SK-N-MC (cell line): ENCODE data around the gene ANXA2R.
"Not testable (repeated sequence)": the region's sequence is repeated elsewhere in the genome, so short reads cannot be mapped to it uniquely, and the experiment has no call there.

Source experiments
- DNase-seq: peaks from one replicate; pipeline ENCODE4 v3.0.0-alpha.2; 2011; ENCODE audit warnings: low read depth, low spot score
- H3K27ac ChIP-seq: fragments of 200-600 bp; sonication (generic); 2 replicates; pipeline ENCODE4 v1.5.1; 2016; ENCODE audit warnings: mixed run types
- H3K36me3 ChIP-seq: fragments of 200-600 bp; sonication (generic); 2 replicates; pipeline ENCODE4 v1.6.1; 2017; ENCODE audit warnings: antibody characterized with exemption, low read length, mixed read lengths; ENCODE audit not compliant: insufficient read depth
- H3K4me3 ChIP-seq: fragments of 200-600 bp; sonication (generic); 2 replicates; pipeline ENCODE4 v1.5.1; 2016
- H3K9ac ChIP-seq: fragments of 200-600 bp; sonication (generic); 2 replicates; pipeline ENCODE4 v1.8.0; 2017; ENCODE audit warnings: mixed run types, mixed read lengths; ENCODE audit not compliant: insufficient read length
- H3K9me3 ChIP-seq: fragments of 200-600 bp; sonication (generic); 2 replicates; pipeline ENCODE4 v1.6.1; 2017; ENCODE audit warnings: low read depth, mild to moderate bottlenecking, antibody characterized with exemption, low read length, moderate library complexity, mixed read lengths
- EZH2 ChIP-seq: fragments of 200-600 bp; sonication (generic); IDR thresholded peaks from one replicate; pipeline ENCODE4 v1.6.1; 2017; ENCODE audit warnings: antibody characterized with exemption
- FOXP2 ChIP-seq: optimal IDR thresholded peaks from 2 replicates; pipeline ENCODE3; 2011; ENCODE audit warnings: mild to moderate bottlenecking, moderate library complexity; ENCODE audit not compliant: insufficient read depth; ENCODE audit errors: extremely low read length, control extremely low read depth
- POLR2AphosphoS5 ChIP-seq: IDR thresholded peaks from 2 replicates; pipeline ENCODE4 v1.6.1; 2012; ENCODE audit warnings: mild to moderate bottlenecking, low read depth, low read length, borderline replicate concordance

Gene ANXA2R

DNA sequence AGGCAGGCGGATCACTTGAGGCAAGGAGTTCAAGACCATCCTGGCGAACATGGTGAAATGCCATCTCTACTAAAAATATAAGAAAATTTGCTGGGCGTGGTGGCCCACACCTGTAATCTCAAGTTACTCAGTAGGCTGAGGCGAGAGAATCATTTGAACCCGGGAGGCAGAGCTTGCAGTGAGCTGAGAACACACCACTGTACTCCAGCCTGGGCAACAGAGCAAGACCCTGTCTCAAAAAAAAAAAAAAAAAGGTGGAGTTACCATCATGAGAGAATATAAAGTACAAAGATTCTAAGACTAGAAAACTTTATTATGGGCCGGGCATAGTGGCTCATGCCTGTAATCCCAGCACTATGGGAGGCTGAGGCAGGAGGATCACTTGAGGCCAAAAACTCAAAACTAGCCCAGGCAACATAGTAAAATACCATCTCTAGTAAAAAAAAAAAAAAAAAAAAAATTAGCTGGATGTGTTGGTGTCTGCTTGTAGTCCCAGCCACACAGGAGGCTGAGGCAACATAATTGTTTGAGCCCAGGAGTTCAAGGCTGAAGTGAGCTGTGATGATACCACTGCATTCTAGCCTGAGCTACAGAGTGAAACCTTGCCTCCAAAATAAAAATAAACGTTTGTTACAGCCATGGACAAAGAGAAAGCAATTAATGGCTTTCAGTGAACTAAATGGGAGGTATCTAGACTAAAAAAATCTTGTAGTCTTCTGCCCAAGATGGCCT lies 12.9 kb downstream of the ANXA2R start:
- Histone ChIP-seq H3K4me3 (no peak overlapping the region), H3K27ac (no peak overlapping the region), H3K9ac (no peak overlapping the region), H3K9me3 (no peaks in the 10 kb centered on the region), H3K36me3 (no peaks in the 10 kb centered on the region)
- DNase-seq: no peak
- TF ChIP-seq EZH2 (no peak), POLR2AphosphoS5 (no peak), FOXP2 (no peak)

DNA sequence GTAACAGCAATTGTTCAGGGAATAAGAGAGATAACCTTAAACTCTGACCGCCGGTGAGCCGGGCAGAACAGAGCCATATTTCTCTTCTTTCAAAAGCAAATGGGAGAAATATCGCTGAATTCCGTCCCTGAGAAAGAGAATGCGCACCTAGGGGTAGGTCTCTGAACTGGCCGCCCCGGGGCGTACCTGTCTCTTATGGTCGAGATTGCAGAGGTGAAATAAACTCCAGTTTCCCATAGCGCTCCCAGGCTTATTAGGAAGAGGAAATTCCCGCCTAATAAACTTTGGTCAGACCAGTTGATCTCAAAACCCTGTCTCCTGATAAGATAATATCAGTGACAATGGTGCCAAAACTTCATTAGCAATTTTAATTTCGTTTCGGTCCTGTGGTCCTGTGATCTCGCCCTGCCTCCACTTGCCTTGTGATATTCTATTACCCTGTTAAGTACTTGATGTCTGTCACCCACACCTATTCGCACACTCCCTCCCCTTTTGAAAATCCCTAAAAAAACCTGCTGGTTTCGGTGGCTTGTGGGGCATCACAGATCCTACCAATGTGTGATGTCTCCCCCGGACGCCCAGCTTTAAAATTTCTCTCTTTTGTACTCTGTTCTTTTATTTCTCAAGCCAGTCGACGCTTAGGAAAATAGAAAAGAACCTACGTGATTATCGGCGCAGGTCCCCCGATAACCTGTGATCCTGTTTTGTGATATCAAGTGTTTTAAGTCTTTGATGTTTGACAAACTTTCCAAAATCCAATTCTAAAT lies 14.8 kb downstream of the ANXA2R start:
- H3K9ac ChIP-seq, H3K27ac ChIP-seq, H3K4me3 ChIP-seq, H3K9me3 ChIP-seq, DNase-seq, H3K36me3 ChIP-seq: not testable (repeated sequence)

DNA sequence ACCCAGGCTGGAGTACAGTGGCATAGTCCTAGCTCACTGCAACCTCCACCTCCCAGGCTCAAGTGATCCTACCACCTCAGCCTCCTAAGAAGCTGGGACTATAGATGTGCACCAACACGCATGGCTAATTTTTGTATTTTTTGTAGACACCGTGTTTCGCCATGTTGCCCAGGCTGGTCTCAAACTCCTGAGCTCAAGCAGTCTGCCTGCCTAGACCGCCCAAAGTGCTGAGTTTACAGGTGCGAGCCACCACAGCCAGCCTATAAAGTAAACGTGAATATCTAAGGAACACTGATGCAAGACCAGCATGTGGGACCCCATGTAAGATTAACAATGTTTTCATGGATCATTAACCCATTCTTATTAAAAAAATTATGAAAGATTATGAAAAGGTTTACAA lies 15.9 kb downstream of the ANXA2R start:
- no peak overlapping the region for H3K9ac ChIP-seq
- DNase-seq: no peak

DNA sequence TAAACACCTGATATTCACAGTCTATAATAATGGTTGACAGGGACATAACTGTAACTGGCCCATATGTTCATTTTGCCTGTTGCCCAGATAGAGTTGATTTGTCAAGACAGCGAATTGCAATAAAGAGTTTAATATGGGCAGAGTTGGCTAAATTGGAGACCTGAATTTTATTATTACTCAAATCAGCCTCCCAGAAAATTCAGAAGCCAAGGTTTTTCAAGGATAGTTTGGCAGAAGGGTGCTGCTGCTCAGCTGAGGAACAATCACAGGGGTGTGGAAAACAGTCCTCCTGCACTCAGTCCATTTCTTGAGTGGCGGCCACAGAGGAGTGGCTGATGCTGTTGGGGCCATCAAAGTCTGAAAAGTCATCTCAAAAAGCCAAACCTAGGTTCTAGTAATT lies 19.0 kb downstream of the ANXA2R start:
- H3K4me3 ChIP-seq: no peak overlapping the region
- TF ChIP-seq FOXP2 (no peak), EZH2 (no peak), POLR2AphosphoS5 (no peak)
- no peak for DNase-seq

More for the DNA sequence above, 15.9 kb downstream of the ANXA2R start:
- Histone ChIP-seq H3K36me3 (no peaks in the 10 kb centered on the region), H3K27ac (no peak overlapping the region), H3K9me3 (no peaks in the 10 kb centered on the region), H3K4me3 (no peak overlapping the region)
- no peak for TF ChIP-seq POLR2AphosphoS5
- no peak for TF ChIP-seq EZH2
- no peak for TF ChIP-seq FOXP2

DNA sequence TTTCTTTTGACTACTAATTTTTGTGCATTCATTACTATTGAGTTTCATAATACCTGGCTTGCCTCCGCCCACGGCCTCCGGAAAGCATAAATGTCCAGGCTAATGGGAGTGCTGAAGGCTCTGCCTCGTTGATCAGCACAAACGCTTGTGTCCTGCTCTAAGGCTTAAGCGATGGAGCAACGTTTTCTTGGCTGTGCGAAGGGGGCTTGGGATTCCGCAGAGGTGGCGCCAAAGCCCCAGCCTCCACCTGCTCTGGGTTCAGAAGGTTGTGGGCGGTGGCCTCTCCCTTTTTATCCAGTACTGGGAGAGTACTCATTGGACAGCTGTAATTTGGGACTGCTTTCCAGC lies 19.7 kb downstream of the ANXA2R start:
- no peak for DNase-seq
- Histone ChIP-seq H3K9ac (no peak overlapping the region), H3K4me3 (peak overlapping the region; percentile 93), H3K36me3 (no peaks in the 10 kb centered on the region), H3K27ac (no peak overlapping the region), H3K9me3 (no peaks in the 10 kb centered on the region)
- TF ChIP-seq FOXP2 (no peak), POLR2AphosphoS5 (no peak), EZH2 (no peak)

More for the DNA sequence above, 19.0 kb downstream of the ANXA2R start:
- Histone ChIP-seq H3K27ac (no peak overlapping the region), H3K9me3 (no peaks in the 10 kb centered on the region), H3K9ac (no peak overlapping the region), H3K36me3 (no peaks in the 10 kb centered on the region)

DNA sequence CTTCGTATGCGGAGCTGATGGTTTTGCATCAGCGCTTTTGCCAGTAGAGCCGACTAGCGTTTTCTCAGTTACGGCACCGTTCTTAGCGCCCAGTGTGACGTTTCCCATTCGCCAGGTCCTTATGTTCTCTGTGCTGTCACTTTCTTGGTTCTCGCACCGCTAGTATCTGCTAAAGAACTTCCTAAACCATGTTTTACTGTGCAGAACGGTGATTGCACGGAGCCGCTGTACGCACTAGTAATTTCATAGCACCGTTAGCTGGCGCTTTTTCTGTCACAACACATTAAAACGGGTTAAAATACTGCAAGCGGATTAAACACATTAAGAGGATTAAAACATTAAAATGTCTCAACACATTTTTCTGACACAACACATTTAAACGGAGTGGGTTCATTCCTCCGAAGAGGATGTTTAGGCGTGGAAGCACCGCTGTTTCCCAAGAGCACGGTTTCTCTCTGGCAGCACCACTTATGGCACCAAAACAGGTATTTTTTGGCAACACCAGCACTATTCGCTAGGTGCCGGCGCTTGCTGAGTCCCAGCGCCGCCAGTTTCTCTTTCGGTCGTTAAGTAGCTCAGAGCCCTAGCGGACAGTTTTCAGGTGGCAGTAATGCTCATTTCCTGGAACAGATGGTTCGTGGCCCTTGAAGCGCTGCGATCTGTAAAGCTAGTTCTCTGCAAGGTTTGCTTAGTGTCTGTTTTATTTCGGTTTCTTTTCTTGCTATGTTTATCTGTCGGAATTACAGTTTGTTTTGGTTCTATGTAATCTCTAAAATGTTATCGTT lies 20.3 kb downstream of the ANXA2R start:
- peak overlapping the region; percentile 73 for H3K9ac ChIP-seq
- TF ChIP-seq EZH2 (no peak), FOXP2 (no peak), POLR2AphosphoS5 (no peak)
- H3K9me3 ChIP-seq: no peaks in the 10 kb centered on the region
- H3K27ac ChIP-seq: no peak overlapping the region
- no peak for DNase-seq
- H3K4me3 ChIP-seq: peak overlapping the region; percentile 93
- no peaks in the 10 kb centered on the region for H3K36me3 ChIP-seq

DNA sequence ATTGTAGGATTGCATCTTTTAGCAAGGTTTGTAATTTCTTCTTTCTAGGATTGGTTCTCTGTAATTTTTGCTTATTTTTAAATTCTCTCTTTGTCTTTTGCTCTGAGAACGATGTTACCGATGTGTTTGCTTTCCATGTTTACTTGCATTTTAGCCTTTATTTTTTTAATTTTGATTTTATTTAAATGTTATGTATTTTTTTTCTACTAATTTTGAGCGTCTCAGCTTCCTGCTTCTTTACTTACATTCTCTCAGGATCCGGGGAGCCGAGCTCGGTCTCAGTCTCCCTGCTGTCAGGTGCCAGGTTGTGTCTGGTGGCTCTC lies 20.9 kb downstream of the ANXA2R start:
- Histone ChIP-seq H3K27ac (peak overlapping the region; percentile 87), H3K4me3 (peak overlapping the region; percentile 93)

DNA sequence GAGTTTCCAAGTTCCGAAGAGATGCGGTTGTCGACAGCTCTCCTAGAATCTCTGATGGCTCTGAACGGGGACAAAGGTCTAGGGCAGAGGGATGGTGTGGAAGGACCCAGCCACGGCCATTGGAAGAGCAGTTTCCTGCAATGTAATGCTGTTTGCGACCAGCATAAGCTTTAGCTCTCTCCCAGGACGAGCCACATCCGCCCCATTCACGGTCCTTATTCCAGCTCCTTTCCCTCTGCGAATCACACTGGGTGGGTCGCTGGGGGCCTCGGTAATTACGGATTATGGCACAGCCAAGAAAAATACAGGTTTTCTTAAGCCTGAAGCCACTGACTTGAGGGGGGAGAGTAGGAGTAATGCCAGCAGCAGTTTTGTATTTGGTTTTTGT lies 22.7 kb downstream of the ANXA2R start:
- H3K9ac ChIP-seq: peak overlapping the region; percentile 80
- peak overlapping the region; percentile 87; the same call in 1 of the 2 replicates for H3K27ac ChIP-seq
- H3K9me3 ChIP-seq: no peaks in the 10 kb centered on the region
- TF ChIP-seq FOXP2: no peak
- TF ChIP-seq POLR2AphosphoS5: no peak
- TF ChIP-seq EZH2: no peak
- H3K36me3 ChIP-seq: no peaks in the 10 kb centered on the region
- no peak for DNase-seq
- H3K4me3 ChIP-seq: peak overlapping the region; percentile 93

More for the DNA sequence above, 20.9 kb downstream of the ANXA2R start:
- TF ChIP-seq EZH2: no peak
- no peak for TF ChIP-seq POLR2AphosphoS5
- TF ChIP-seq FOXP2: no peak
- no peak for DNase-seq
- Histone ChIP-seq H3K9ac (peak overlapping the region; percentile 73), H3K9me3 (no peaks in the 10 kb centered on the region), H3K36me3 (no peaks in the 10 kb centered on the region)
